Coronary artery (tissue), 2 donors: ENCODE data around the gene NOL9.

Source experiments
- DNase-seq: peaks from one replicate; pipeline ENCODE4 v3.0.0-alpha.2; 2017; ENCODE audit warnings: low spot score
- H3K27ac ChIP-seq, 2 donors: fragments of 200-600 bp; sonication (generic); one replicate each; pipeline ENCODE4 v1.5.1; 2016 to 2019
- H3K4me3 ChIP-seq: fragments of 200-600 bp; sonication (generic); 2 replicates; pipeline ENCODE4 v1.5.1; 2016; ENCODE audit warnings: mild to moderate bottlenecking, moderate library complexity
- TF ChIP-seq, protein P1 (sequence below): fragments of 200-600 bp; sonication (generic); IDR thresholded peaks from one replicate; pipeline ENCODE4 v1.5.1; 2019; ENCODE audit warnings: antibody characterized with exemption

NOL9 gene

GRCh38 chr1:6590046-6590445 is 35.7 kb upstream of the NOL9 start:
- Histone ChIP-seq H3K27ac (peak overlapping the region; percentile 72 to 77), H3K4me3 (no peak overlapping the region)
- TF ChIP-seq, protein P1, sequence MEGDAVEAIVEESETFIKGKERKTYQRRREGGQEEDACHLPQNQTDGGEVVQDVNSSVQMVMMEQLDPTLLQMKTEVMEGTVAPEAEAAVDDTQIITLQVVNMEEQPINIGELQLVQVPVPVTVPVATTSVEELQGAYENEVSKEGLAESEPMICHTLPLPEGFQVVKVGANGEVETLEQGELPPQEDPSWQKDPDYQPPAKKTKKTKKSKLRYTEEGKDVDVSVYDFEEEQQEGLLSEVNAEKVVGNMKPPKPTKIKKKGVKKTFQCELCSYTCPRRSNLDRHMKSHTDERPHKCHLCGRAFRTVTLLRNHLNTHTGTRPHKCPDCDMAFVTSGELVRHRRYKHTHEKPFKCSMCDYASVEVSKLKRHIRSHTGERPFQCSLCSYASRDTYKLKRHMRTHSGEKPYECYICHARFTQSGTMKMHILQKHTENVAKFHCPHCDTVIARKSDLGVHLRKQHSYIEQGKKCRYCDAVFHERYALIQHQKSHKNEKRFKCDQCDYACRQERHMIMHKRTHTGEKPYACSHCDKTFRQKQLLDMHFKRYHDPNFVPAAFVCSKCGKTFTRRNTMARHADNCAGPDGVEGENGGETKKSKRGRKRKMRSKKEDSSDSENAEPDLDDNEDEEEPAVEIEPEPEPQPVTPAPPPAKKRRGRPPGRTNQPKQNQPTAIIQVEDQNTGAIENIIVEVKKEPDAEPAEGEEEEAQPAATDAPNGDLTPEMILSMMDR, result no peak
- DNase-seq, result no peak

- H3K4me3 ChIP-seq, result no peak overlapping the region
- TF ChIP-seq, protein P1, result no peak
- peak overlapping the region; percentile 3 to 37 for H3K27ac ChIP-seq
- DNase-seq, result no peak
These were observed 34.7 kb upstream of the NOL9 start for GRCh38 chr1:6588893-6589520.

- TF ChIP-seq, protein P1, result no peak
- Histone ChIP-seq H3K4me3 (no peak overlapping the region), H3K27ac (peak overlapping the region in 1 of 2 donors; percentile 37)
- DNase-seq, result no peak
These were observed 34.0 kb upstream of the NOL9 start for GRCh38 chr1:6588128-6588892.

- TF ChIP-seq, protein P1, result no peak
- peak overlapping the region; percentile 35 to 54 for H3K27ac ChIP-seq
- no peak for DNase-seq
- H3K4me3 ChIP-seq, result no peak overlapping the region
These were observed 33.1 kb upstream of the NOL9 start for GRCh38 chr1:6587261-6588005.

DNA sequence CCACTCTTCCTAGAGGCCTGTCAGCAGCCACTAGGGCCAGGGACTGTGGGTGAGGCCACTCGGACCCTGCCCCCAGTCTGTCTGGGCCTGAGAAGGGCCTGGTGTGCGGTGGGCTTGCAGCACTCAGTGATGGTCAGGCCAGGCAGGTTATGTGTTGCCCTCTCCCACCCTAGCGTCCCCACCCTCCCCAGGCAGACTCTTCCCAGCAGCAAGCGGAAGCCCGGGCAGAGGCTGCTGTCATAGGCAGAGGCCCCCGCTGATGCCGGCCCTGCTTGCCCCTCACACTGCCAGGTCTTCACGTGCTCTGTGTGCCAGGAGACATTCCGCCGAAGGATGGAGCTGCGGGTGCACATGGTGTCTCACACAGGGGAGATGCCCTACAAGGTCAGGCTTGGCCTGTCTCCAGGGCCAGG is 32.1 kb upstream of the NOL9 start:
- TF ChIP-seq, protein P1, result no peak
- no peak overlapping the region for H3K27ac ChIP-seq
- DNase-seq, result no peak

DNA sequence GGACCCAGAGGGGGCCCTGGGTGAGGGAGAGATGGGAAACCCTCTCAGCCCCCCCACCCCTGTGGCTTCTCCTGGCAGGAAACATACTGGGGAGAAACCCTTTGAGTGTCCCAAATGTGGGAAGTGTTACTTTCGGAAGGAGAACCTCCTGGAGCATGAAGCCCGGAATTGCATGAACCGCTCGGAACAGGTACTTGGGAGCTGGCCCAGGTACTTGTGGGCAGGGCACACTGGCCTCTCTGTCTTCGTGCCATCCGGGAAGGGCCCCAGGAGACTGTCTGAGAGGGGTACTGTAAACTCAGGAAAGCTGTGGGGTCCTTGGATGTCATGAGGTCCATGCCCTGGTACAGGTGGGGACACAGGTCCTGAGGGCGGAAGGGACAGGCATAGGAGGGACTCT is 31.5 kb upstream of the NOL9 start:
- DNase-seq, result no peak
- H3K27ac ChIP-seq, result no peak overlapping the region
- TF ChIP-seq, protein P1, result no peak
- no peak overlapping the region for H3K4me3 ChIP-seq

More for the DNA sequence above, 32.1 kb upstream of the NOL9 start:
- H3K4me3 ChIP-seq, result no peak overlapping the region
